ENCODE measurements around the gene ACAP3.

Gene ACAP3

GRCh38 chr1:1307923-1308755 lies at the start of gene ACAP3, which contains the start of gene PUSL1:
Gene ACAP3 (minus strand): TSS chr1:1307930. CDS start chr1:1307815, 115 bp downstream.
Gene PUSL1 (plus strand): TSS chr1:1308597. CDS start chr1:1308644, 47 bp downstream.
- peak; percentile 88 for DNase-seq (ENCODE audit: low spot score)

- DNase-seq (ENCODE audit: low spot score) = no peak
Measured at GRCh38 chr1:1356796-1357401, 49.2 kb upstream of the ACAP3 start.

- DNase-seq (ENCODE audit: low spot score) = no peak
Measured at GRCh38 chr1:1356166-1356795, 48.6 kb upstream of the ACAP3 start.

GRCh38 chr1:1355416-1355815 lies 47.7 kb upstream of the ACAP3 start:
- DNase-seq (ENCODE audit: low spot score) = no peak

- DNase-seq (ENCODE audit: low spot score) = no peak
Measured at GRCh38 chr1:1354271-1355247, 46.8 kb upstream of the ACAP3 start.

GRCh38 chr1:1353389-1354151 lies 45.8 kb upstream of the ACAP3 start:
- DNase-seq (ENCODE audit: low spot score) = no peak

- no peak for DNase-seq (ENCODE audit: low spot score)
Measured at GRCh38 chr1:1352786-1353388, 45.2 kb upstream of the ACAP3 start.

GRCh38 chr1:1351511-1352427 lies 44.0 kb upstream of the ACAP3 start:
- no peak for DNase-seq (ENCODE audit: low spot score)

- DNase-seq (ENCODE audit: low spot score) = peak; percentile 60
Measured at GRCh38 chr1:1349256-1350012, 41.7 kb upstream of the ACAP3 start, which contains the start of gene DVL1. Gene DVL1 (minus strand): TSS chr1:1349418. CDS start chr1:1349065, 353 bp downstream.

GRCh38 chr1:1348420-1349255 lies 40.9 kb upstream of the ACAP3 start:
- no peak for DNase-seq (ENCODE audit: low spot score)

GRCh38 chr1:1347663-1348419 lies 40.1 kb upstream of the ACAP3 start:
- DNase-seq (ENCODE audit: low spot score) = no peak

- no peak for DNase-seq (ENCODE audit: low spot score)
Measured at GRCh38 chr1:1347026-1347595, 39.4 kb upstream of the ACAP3 start.

GRCh38 chr1:1346501-1346890 lies 38.8 kb upstream of the ACAP3 start:
- no peak for DNase-seq (ENCODE audit: low spot score)

GRCh38 chr1:1345860-1346500 lies 38.2 kb upstream of the ACAP3 start:
- no peak for DNase-seq (ENCODE audit: low spot score)

GRCh38 chr1:1345384-1345783 lies 37.7 kb upstream of the ACAP3 start:
- no peak for DNase-seq (ENCODE audit: low spot score)
